Liver (tissue), 9 donors: ENCODE data around the gene NTNG2. TPM values are rescaled to one million over a fixed set of nuclear protein-coding genes. Genes with fewer than 3 reads are reported as not detected.

ENCODE experiments used
- DNase-seq: peaks from one replicate; pipeline ENCODE4 v3.0.0-alpha.2; 2017; ENCODE audit warnings: low spot score
- H3K27ac ChIP-seq, 2 donors: one replicate each; pipeline ENCODE4 v1.7.0; 2013; ENCODE audit warnings: inconsistent platforms in 2 of 2, low read length in 2 of 2, control low read depth in 1 of 2, low read depth in 1 of 2, mild to moderate bottlenecking in 1 of 2
- H3K27me3 ChIP-seq, 4 donors: one replicate each; pipeline versions ENCODE4 v1.6.1 to v1.7.0; 2013; ENCODE audit warnings: low read length in 3 of 4, inconsistent platforms in 1 of 4, mild to moderate bottlenecking in 1 of 4, moderate library complexity in 1 of 4; ENCODE audit not compliant: control insufficient read depth in 4 of 4, insufficient read depth in 4 of 4
- H3K36me3 ChIP-seq, 4 donors: one replicate each; pipeline versions ENCODE4 v1.6.1 to v1.7.0; 2013; ENCODE audit warnings: low read length in 3 of 4, mild to moderate bottlenecking in 3 of 4, low read depth in 1 of 4, moderate library complexity in 1 of 4; ENCODE audit not compliant: control insufficient read depth in 4 of 4, insufficient read depth in 3 of 4
- H3K4me1 ChIP-seq, 4 donors: one replicate each; pipeline versions ENCODE4 v1.6.1 to v1.7.0; 2013; ENCODE audit warnings: low read length in 3 of 4, mild to moderate bottlenecking in 3 of 4, moderate library complexity in 1 of 4; ENCODE audit not compliant: control insufficient read depth in 4 of 4, insufficient read depth in 4 of 4
- H3K4me3 ChIP-seq, 3 donors: one replicate each; pipeline versions ENCODE4 v1.6.1 to v1.7.0; 2013; ENCODE audit warnings: low read length in 3 of 3, control low read depth in 1 of 3, low read depth in 1 of 3, mild to moderate bottlenecking in 1 of 3
- H3K9ac ChIP-seq, 2 donors: one replicate each; pipeline ENCODE4 v1.7.0; 2013; ENCODE audit warnings: low read length in 2 of 2, mild to moderate bottlenecking in 2 of 2, moderate library complexity in 2 of 2, control low read depth in 1 of 2, low read depth in 1 of 2
- H3K9me3 ChIP-seq, 4 donors: one replicate each; pipeline versions ENCODE4 v1.6.1 to v1.7.0; 2013; ENCODE audit warnings: low read length in 3 of 4; ENCODE audit not compliant: control insufficient read depth in 4 of 4
- ATF3 ChIP-seq: IDR thresholded peaks from 2 replicates; pipeline ENCODE4 v1.6.1; 2016; ENCODE audit warnings: antibody characterized with exemption
- CTCF ChIP-seq: fragments of 150-350 bp; IDR thresholded peaks from 2 replicates; pipeline ENCODE4 v1.5.1; 2017; ENCODE audit warnings: improper control_type of control experiment, low read depth, low read length; ENCODE audit not compliant: missing input control
- EGR1 ChIP-seq, 2 donors: IDR thresholded peaks; 2 replicates each; pipeline ENCODE4 v1.6.1; 2016 to 2018; ENCODE audit warnings: antibody characterized with exemption in 2 of 2, low read depth in 2 of 2
- FOXA1 ChIP-seq: IDR thresholded peaks from 2 replicates; pipeline ENCODE4 v1.6.1; 2016; ENCODE audit warnings: antibody characterized with exemption
- FOXA2 ChIP-seq: IDR thresholded peaks from 2 replicates; pipeline ENCODE4 v1.6.1; 2016; ENCODE audit warnings: antibody characterized with exemption
- GABPA ChIP-seq, 2 donors: IDR thresholded peaks in 1 of 2; conservative IDR thresholded peaks in 1 of 2; 2 replicates each; pipeline ENCODE4 v1.6.1; 2016; ENCODE audit warnings: antibody characterized with exemption in 2 of 2, mild to moderate bottlenecking in 1 of 2, moderate library complexity in 1 of 2
- HNF4A ChIP-seq, 2 donors: conservative IDR thresholded peaks; 2 replicates each; pipeline ENCODE4 v1.6.1; 2016; ENCODE audit warnings: antibody characterized with exemption in 2 of 2, mild to moderate bottlenecking in 2 of 2
- HNF4G ChIP-seq: IDR thresholded peaks from 2 replicates; pipeline ENCODE4 v1.6.1; 2016; ENCODE audit warnings: antibody characterized with exemption
- JUND ChIP-seq, 2 donors: IDR thresholded peaks; 2 replicates each; pipeline ENCODE4 v1.6.1; 2016; ENCODE audit warnings: antibody characterized with exemption in 2 of 2
- MAX ChIP-seq: IDR thresholded peaks from 2 replicates; pipeline ENCODE4 v1.6.1; 2016; ENCODE audit warnings: antibody characterized with exemption
- NR2F2 ChIP-seq: IDR thresholded peaks from 2 replicates; pipeline ENCODE4 v1.6.1; 2016; ENCODE audit warnings: antibody characterized with exemption
- RAD21 ChIP-seq, 2 donors: IDR thresholded peaks; 2 replicates each; pipeline ENCODE4 v1.6.1; 2016; ENCODE audit warnings: antibody characterized with exemption in 2 of 2, mild to moderate bottlenecking in 2 of 2
- REST ChIP-seq: IDR thresholded peaks from 2 replicates; pipeline ENCODE4 v1.6.1; 2016; ENCODE audit warnings: antibody characterized with exemption, mild to moderate bottlenecking
- RXRA ChIP-seq, 2 donors: IDR thresholded peaks; 2 replicates each; pipeline ENCODE4 v1.6.1; 2017 to 2018; ENCODE audit warnings: antibody characterized with exemption in 2 of 2, mild to moderate bottlenecking in 1 of 2
- SP1 ChIP-seq: IDR thresholded peaks from 2 replicates; pipeline ENCODE4 v1.6.1; 2018; ENCODE audit warnings: antibody characterized with exemption, mild to moderate bottlenecking
- TAF1 ChIP-seq: conservative IDR thresholded peaks from 2 replicates; pipeline ENCODE4 v1.6.1; 2016; ENCODE audit warnings: antibody characterized with exemption, mild to moderate bottlenecking
- YY1 ChIP-seq: IDR thresholded peaks from 2 replicates; pipeline ENCODE4 v1.6.1; 2016; ENCODE audit warnings: antibody characterized with exemption, mild to moderate bottlenecking
- ZBTB33 ChIP-seq: IDR thresholded peaks from 2 replicates; pipeline ENCODE4 v1.6.1; 2016; ENCODE audit warnings: antibody characterized with exemption
- WGBS: extraction: QIAGEN DNeasy Blood & Tissue Kit; methylation state at CpG from one replicate; pipeline ENCODE4 v1.1.7; 2013; 5-methylcytosine and 5-hydroxymethylcytosine counted together
- polyA plus RNA-seq, 2 donors: library from polyadenylated mRNA; stranded (reverse) in 1 of 2; unstranded in 1 of 2; fragments of 200-250 nt in 1 of 2; fragments of >200 nt in 1 of 2; fragmentation: Nextera tagmentation in 1 of 2; extraction: Ambion mirVana in 1 of 2; gene quantifications; one replicate each; pipeline versions ENCODE4 v1.2.1 to v1.2.3, GENCODE V29; 2013 to 2015
- total RNA-seq, 2 donors: library from RNA; depleted of rRNA; stranded (reverse); fragments of >200 nt; gene quantifications; one replicate each; pipeline ENCODE4 v1.2.3, GENCODE V29; 2014
- donor health status: healthy.
- donor health status: healthy.
- donor health status: healthy.
- donor health status: healthy.
- donor health status: healthy.

Gene NTNG2
- total and polyA plus RNA-seq, 4 donors: 0.12 to 0.42 (median 0.28) TPM; not detected in 1

GRCh38 chr9:132142924-132143323 lies 18.9 kb upstream of the NTNG2 start:
- H3K36me3 ChIP-seq: no peaks in the 10 kb centered on the region
- WGBS: 52% methylated on average over 9 of the region's 9 CpGs
- peaks cover 0 to 5% (median under 1%) of the 10 kb centered on the region in 4 donors for H3K4me1 ChIP-seq
- H3K27me3 ChIP-seq: peaks cover 5 to 18% (median 7%) of the 10 kb centered on the region in 4 donors
- no peak overlapping the region for H3K4me3 ChIP-seq
- no peak for DNase-seq
- peaks cover 0 to 2% (median 0%) of the 10 kb centered on the region in 4 donors for H3K9me3 ChIP-seq
- no peak overlapping the region for H3K27ac ChIP-seq
- H3K9ac ChIP-seq: no peak overlapping the region
- TF ChIP-seq ZBTB33: no peak
- no peak for TF ChIP-seq CTCF
- TF ChIP-seq FOXA2: no peak
- no peak for TF ChIP-seq ATF3
- TF ChIP-seq NR2F2: no peak
- no peak for TF ChIP-seq GABPA (IDR thresholded peaks at IDR 0.05 in 1 of 2, conservative IDR thresholded peaks at IDR 0.05 in 1 of 2)
- no peak for TF ChIP-seq JUND (IDR thresholded peaks at IDR 0.05)
- TF ChIP-seq RAD21 (IDR thresholded peaks at IDR 0.05): no peak
- TF ChIP-seq FOXA1: no peak
- TF ChIP-seq EGR1 (IDR thresholded peaks at IDR 0.05; ENCODE audit: low read depth in 2 of 2): no peak
- no peak for TF ChIP-seq MAX
- no peak for TF ChIP-seq SP1
- no peak for TF ChIP-seq YY1
- TF ChIP-seq HNF4A (conservative IDR thresholded peaks at IDR 0.05): no peak
- no peak for TF ChIP-seq HNF4G
- TF ChIP-seq RXRA (IDR thresholded peaks at IDR 0.05): no peak
- no peak for TF ChIP-seq TAF1
- no peak for TF ChIP-seq REST
